H9 (cell line): ENCODE data around the gene SLC30A9. TPM values are rescaled to one million over a fixed set of nuclear protein-coding genes. Genes with fewer than 3 reads are reported as not detected.

Source experiments
- DNase-seq: peaks from one replicate; pipeline ENCODE4 v3.0.0-alpha.2; 2017
- H2AFZ ChIP-seq: one replicate; pipeline ENCODE4 v1.6.1; 2013; ENCODE audit warnings: mild to moderate bottlenecking, low read length, control low read depth, moderate library complexity
- H2AK5ac ChIP-seq: 2 replicates; pipeline ENCODE4 v1.6.1; 2013; ENCODE audit warnings: low read length, control low read depth, mixed read lengths; ENCODE audit not compliant: insufficient read length
- H2BK120ac ChIP-seq: one replicate; pipeline ENCODE4 v1.6.1; 2013; ENCODE audit warnings: low read depth, mild to moderate bottlenecking, low read length, control low read depth, inconsistent platforms; ENCODE audit not compliant: poor library complexity, severe bottlenecking
- H2BK12ac ChIP-seq: 2 replicates; pipeline ENCODE4 v1.6.1; 2013; ENCODE audit warnings: low read length, control low read depth, mixed read lengths, low read depth; ENCODE audit not compliant: insufficient read length
- H2BK15ac ChIP-seq: 2 replicates; pipeline ENCODE4 v1.6.1; 2013; ENCODE audit warnings: low read depth, low read length, control low read depth
- H2BK20ac ChIP-seq: one replicate; pipeline ENCODE4 v1.6.1; 2013; ENCODE audit warnings: low read depth, mild to moderate bottlenecking, low read length, control low read depth, inconsistent platforms; ENCODE audit not compliant: poor library complexity, severe bottlenecking
- H2BK5ac ChIP-seq: 2 replicates; pipeline ENCODE4 v1.6.1; 2013; ENCODE audit warnings: low read length, control low read depth, mixed read lengths; ENCODE audit not compliant: insufficient read length
- H3K14ac ChIP-seq: 2 replicates; pipeline ENCODE4 v1.6.1; 2013; ENCODE audit warnings: low read length, control low read depth; ENCODE audit not compliant: insufficient read depth
- H3K18ac ChIP-seq: 2 replicates; pipeline ENCODE4 v1.6.1; 2013; ENCODE audit warnings: low read depth, mild to moderate bottlenecking, mixed read lengths, low read length, control low read depth; ENCODE audit not compliant: insufficient read length
- H3K23ac ChIP-seq: 2 replicates; pipeline ENCODE4 v1.6.1; 2013; ENCODE audit warnings: low read length, control low read depth, mixed read lengths, low read depth; ENCODE audit not compliant: insufficient read length
- H3K23me2 ChIP-seq: 2 replicates; pipeline ENCODE4 v1.6.1; 2013; ENCODE audit warnings: low read depth, mild to moderate bottlenecking, mixed read lengths, low read length, control low read depth; ENCODE audit not compliant: insufficient read length, poor library complexity, severe bottlenecking
- H3K27ac ChIP-seq: 2 replicates; pipeline ENCODE4 v1.5.1; 2013; ENCODE audit warnings: low read length, control low read depth, mixed read lengths, low read depth; ENCODE audit not compliant: insufficient read length
- H3K27me3 ChIP-seq: 2 replicates; pipeline ENCODE4 v1.6.1; 2013; ENCODE audit warnings: low read length, control low read depth, inconsistent platforms; ENCODE audit not compliant: insufficient read depth
- H3K4ac ChIP-seq: 2 replicates; pipeline ENCODE4 v1.6.1; 2013; ENCODE audit warnings: low read depth, mild to moderate bottlenecking, control low read depth, inconsistent platforms, low read length, moderate library complexity
- H3K4me1 ChIP-seq: 2 replicates; pipeline ENCODE4 v1.6.1; 2013; ENCODE audit warnings: low read length, control low read depth, inconsistent platforms; ENCODE audit not compliant: insufficient read depth
- H3K4me2 ChIP-seq: 2 replicates; pipeline ENCODE4 v1.6.1; 2013; ENCODE audit warnings: low read length, control low read depth, mixed read lengths; ENCODE audit not compliant: insufficient read length, insufficient read depth
- H3K56ac ChIP-seq: 2 replicates; pipeline ENCODE4 v1.6.1; 2013; ENCODE audit warnings: low read depth, mild to moderate bottlenecking, mixed read lengths, low read length, control low read depth; ENCODE audit not compliant: insufficient read length
- H3K79me1 ChIP-seq: 2 replicates; pipeline ENCODE4 v1.6.1; 2013; ENCODE audit warnings: low read depth, mild to moderate bottlenecking, moderate library complexity, low read length, control low read depth, inconsistent platforms; ENCODE audit not compliant: insufficient read depth, poor library complexity, severe bottlenecking
- H3K79me2 ChIP-seq: 2 replicates; pipeline ENCODE4 v1.6.1; 2013; ENCODE audit warnings: low read length, control low read depth, inconsistent platforms; ENCODE audit not compliant: insufficient read depth
- H3K9ac ChIP-seq: 2 replicates; pipeline ENCODE4 v1.6.1; 2013; ENCODE audit warnings: low read length, control low read depth, mixed read lengths; ENCODE audit not compliant: insufficient read length; ENCODE audit errors: extremely low read depth
- H3K9me3 ChIP-seq: one replicate; pipeline ENCODE4 v1.6.1; 2013; ENCODE audit warnings: low read depth, low read length, inconsistent platforms; ENCODE audit not compliant: control insufficient read depth
- H3T11ph ChIP-seq: one replicate; pipeline ENCODE4 v1.6.1; 2013; ENCODE audit warnings: mild to moderate bottlenecking, low read length, control low read depth, inconsistent platforms
- H4K20me1 ChIP-seq: one replicate; pipeline ENCODE4 v1.6.1; 2013; ENCODE audit not compliant: control insufficient read depth, insufficient read length, insufficient read depth
- H4K5ac ChIP-seq: 2 replicates; pipeline ENCODE4 v1.6.1; 2013; ENCODE audit warnings: low read depth, mild to moderate bottlenecking, mixed read lengths, low read length, control low read depth; ENCODE audit not compliant: insufficient read length
- H4K8ac ChIP-seq: replicated peaks from 2 replicates; pipeline ENCODE4 v1.6.1; 2013; ENCODE audit warnings: low read length, control low read depth, mixed read lengths, low read depth; ENCODE audit not compliant: insufficient read length
- H4K91ac ChIP-seq: 2 replicates; pipeline ENCODE4 v1.6.1; 2013; ENCODE audit warnings: low read depth, mild to moderate bottlenecking, moderate library complexity, mixed read lengths, low read length, control low read depth; ENCODE audit not compliant: insufficient read length
- H3K27ac Mint-ChIP-seq, 3 experiments: 2 replicates in 2 of 3; 3 replicates in 1 of 3; pipeline ENCODE4 v1.8.0; 2020 to 2021; ENCODE audit warnings: mixed read lengths in 3 of 3, mild to moderate bottlenecking in 1 of 3, moderate library complexity in 1 of 3
- H3K27me3 Mint-ChIP-seq: 2 replicates; pipeline ENCODE4 v1.8.0; 2021; ENCODE audit warnings: low read depth, mild to moderate bottlenecking, moderate library complexity, mixed read lengths
- H3K36me3 Mint-ChIP-seq, 3 experiments: 2 replicates in 2 of 3; 3 replicates in 1 of 3; pipeline ENCODE4 v1.8.0; 2020 to 2021; ENCODE audit warnings: low read depth in 3 of 3, mixed read lengths in 3 of 3; ENCODE audit not compliant: insufficient read depth in 1 of 3
- H3K4me1 Mint-ChIP-seq, 2 experiments: 2 replicates each; pipeline ENCODE4 v1.8.0; 2020; ENCODE audit warnings: mixed read lengths in 2 of 2
- H3K4me3 Mint-ChIP-seq, 2 experiments: 2 replicates in 1 of 2; 3 replicates in 1 of 2; pipeline ENCODE4 v1.8.0; 2020 to 2021; ENCODE audit warnings: mild to moderate bottlenecking in 2 of 2, mixed read lengths in 2 of 2, moderate library complexity in 1 of 2
- H3K9me3 Mint-ChIP-seq, 2 experiments: 2 replicates in 1 of 2; 3 replicates in 1 of 2; pipeline ENCODE4 v1.8.0; 2020; ENCODE audit warnings: mild to moderate bottlenecking in 2 of 2, mixed read lengths in 2 of 2, moderate library complexity in 1 of 2
- WGBS: extraction: QIAGEN DNeasy Blood & Tissue Kit; methylation state at CpG from one replicate; pipeline ENCODE4 v1.1.7; 2013; ENCODE audit warnings: missing lambda C conversion rate, low lambda C conversion rate, mixed read lengths; ENCODE audit not compliant: insufficient read length; ENCODE audit errors: extremely low coverage; 5-methylcytosine and 5-hydroxymethylcytosine counted together
- total RNA-seq: library from RNA; stranded (reverse); gene quantifications from 2 replicates; pipeline ENCODE4 v1.2.1, GENCODE V29; 2021
- TF ChIP-seq, protein P1 (sequence below): fragments of 200-600 bp; sonication (generic); conservative IDR thresholded peaks from 3 replicates; pipeline ENCODE4 v1.8.0; 2021; ENCODE audit warnings: antibody characterized with exemption, mild to moderate bottlenecking

SLC30A9 gene
- total RNA-seq, 1 experiment from 2014 or later = 70.8 TPM

DNA sequence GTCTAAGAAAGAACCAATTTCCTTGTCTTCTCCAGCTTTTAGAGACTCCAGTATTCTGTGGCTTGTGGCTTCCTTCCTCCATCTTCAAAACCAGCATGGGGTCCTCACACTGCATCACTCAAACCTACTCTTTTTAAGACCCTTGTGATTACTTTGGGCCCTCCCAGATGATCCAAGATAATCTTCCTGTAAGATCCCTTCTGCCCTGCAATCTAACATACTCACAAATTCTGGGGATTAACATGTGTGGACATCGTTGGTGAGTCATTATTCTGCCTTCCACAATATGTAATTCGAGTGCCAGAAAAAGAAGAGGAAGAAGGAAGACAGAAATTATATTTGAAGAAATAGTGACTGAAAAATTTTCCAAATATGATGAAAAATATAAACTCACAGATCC lies 114.2 kb downstream of the SLC30A9 start:
- Histone ChIP-seq H3T11ph (no peak overlapping the region), H3K23me2 (no peaks in the 10 kb centered on the region), H2BK15ac (no peak overlapping the region), H2BK5ac (no peak overlapping the region), H2AFZ (no peak overlapping the region), H2AK5ac (no peak overlapping the region), H3K9me3 (no peaks in the 10 kb centered on the region), H3K14ac (no peak overlapping the region), H4K91ac (no peak overlapping the region), H3K4me1 (no peaks in the 10 kb centered on the region), H3K18ac (no peak overlapping the region), H3K56ac (no peak overlapping the region), H3K79me1 (no peaks in the 10 kb centered on the region), H3K27ac (no peak overlapping the region), H3K23ac (no peak overlapping the region), H4K20me1 (no peaks in the 10 kb centered on the region), H3K4me2 (no peak overlapping the region), H3K27me3 (no peaks in the 10 kb centered on the region), H2BK20ac (no peak overlapping the region), H4K5ac (no peak overlapping the region), H3K4ac (no peak overlapping the region), H2BK120ac (no peak overlapping the region), H2BK12ac (no peak overlapping the region), H3K9ac (no peak overlapping the region), H3K79me2 (no peaks in the 10 kb centered on the region), H4K8ac (no peak overlapping the region)
- TF ChIP-seq, protein P1, sequence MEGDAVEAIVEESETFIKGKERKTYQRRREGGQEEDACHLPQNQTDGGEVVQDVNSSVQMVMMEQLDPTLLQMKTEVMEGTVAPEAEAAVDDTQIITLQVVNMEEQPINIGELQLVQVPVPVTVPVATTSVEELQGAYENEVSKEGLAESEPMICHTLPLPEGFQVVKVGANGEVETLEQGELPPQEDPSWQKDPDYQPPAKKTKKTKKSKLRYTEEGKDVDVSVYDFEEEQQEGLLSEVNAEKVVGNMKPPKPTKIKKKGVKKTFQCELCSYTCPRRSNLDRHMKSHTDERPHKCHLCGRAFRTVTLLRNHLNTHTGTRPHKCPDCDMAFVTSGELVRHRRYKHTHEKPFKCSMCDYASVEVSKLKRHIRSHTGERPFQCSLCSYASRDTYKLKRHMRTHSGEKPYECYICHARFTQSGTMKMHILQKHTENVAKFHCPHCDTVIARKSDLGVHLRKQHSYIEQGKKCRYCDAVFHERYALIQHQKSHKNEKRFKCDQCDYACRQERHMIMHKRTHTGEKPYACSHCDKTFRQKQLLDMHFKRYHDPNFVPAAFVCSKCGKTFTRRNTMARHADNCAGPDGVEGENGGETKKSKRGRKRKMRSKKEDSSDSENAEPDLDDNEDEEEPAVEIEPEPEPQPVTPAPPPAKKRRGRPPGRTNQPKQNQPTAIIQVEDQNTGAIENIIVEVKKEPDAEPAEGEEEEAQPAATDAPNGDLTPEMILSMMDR = no peak
- peaks cover 0 to 2% of the 10 kb centered on the region in 2 experiments; a peak in 3 of 5 replicates for H3K9me3 Mint-ChIP-seq
- H3K27ac Mint-ChIP-seq = no peak overlapping the region
- H3K27me3 Mint-ChIP-seq = no peaks in the 10 kb centered on the region; the same call in 1 of the 2 replicates
- H3K4me1 Mint-ChIP-seq = no peaks in the 10 kb centered on the region
- WGBS = no CpG with 5 or more reads among the region's 2 CpGs
- no peaks in the 10 kb centered on the region; a peak in 1 of 7 replicates for H3K36me3 Mint-ChIP-seq
- DNase-seq = no peak
- no peak overlapping the region for H3K4me3 Mint-ChIP-seq
